Suppressor macrophage treated with lipopolysaccharide for 1 hour (primary cell): ENCODE results near the gene TMEM239.
"Not testable (repeated sequence)": the region's sequence is repeated elsewhere in the genome, so short reads cannot be mapped to it uniquely, and the experiment has no call there.

ENCODE experiments used
- DNase-seq, 3 donors: peaks; one replicate each; pipeline ENCODE4 v3.0.0-alpha.2; 2020 to 2022

TMEM239 gene

DNA sequence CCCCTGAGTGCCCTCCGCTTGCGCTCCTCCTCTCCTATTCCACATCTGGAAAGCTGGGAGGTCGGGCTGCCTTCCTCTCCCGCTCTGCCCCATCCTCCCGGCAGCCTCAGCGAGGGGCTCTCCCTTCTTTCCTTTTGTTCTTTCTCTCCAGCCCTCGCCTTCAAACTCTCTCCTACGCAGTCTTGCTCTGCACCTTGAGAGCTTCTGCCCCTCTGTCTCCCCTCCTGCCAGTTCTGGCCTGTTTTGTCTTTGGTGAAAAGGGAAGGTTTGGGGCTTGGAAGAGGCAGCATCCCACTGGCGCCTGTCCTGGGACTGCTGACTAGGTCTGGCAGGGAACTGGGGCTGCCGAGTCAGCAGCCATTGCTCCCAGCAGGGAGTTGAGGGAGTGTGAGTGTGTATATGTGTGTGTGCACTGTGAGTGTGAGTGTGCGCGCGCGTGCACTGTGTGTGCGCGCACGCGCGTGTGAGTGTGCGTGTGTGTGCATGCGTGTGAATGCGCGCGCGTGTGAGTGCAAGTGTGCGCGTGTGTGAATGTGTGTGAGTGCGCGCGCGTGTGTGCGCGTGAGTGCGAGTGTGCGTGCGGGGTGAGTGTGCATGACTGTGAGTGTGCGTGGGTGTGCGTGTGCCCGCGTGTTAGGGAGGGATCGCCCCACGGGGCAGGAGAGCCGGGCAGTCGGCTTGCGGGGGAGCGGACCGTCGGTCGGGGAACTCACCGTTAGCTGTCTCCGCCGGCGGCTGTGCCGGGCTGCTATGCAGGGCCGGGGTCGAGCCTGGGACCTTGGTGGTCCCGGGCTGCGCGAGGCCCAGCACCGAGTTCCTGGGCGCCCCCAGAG is 16.3 kb upstream of the TMEM239 start:
- DNase-seq: peak in 1 of 3 donors; percentile 20

- DNase-seq: peak; percentile 84 to 95 (median 85)
Observed at GRCh38 chr20:2800521-2801285, 15.5 kb upstream of the TMEM239 start, which contains the start of gene CPXM1. TSS of gene CPXM1 (minus strand) at chr20:2800627. CDS start at chr20:2800572, 55 bp downstream.

GRCh38 chr20:2801286-2801728 is 14.9 kb upstream of the TMEM239 start:
- DNase-seq: no peak

DNA sequence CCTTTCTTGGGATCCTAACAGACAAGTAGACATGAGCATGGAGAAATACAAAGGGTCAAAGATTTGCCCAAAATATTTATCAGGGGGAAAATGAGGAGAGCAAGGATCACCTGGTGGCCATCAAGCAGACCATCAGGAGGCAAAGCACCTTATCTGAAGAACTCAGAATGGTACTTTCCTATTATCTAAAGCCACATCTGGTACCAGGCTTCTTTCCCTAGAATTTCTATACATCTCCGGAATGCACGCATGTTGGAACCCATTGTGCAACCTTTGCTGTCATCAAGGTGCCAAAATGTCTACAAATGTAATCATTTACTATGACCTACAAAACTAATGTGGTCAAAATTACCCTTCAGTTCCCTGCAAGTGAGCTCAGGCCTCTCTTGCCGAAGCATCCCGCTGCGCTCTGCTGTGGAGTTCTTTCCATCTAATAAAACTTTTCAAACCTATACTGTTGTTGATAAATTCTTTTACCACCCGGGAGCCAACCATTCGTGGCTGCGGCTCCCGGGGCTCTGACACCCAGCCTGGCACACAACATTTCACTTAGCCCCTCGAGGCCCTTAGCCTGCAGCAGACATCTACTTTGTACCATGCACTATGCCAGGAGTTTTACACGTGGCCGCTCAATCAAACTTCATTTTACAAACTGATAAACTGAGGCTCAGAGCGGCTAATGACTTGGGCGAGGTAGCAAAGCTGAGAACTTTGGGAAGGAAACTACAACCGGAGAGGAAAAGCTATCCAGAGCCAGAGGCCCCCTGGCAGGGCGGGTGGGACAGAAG is 11.9 kb upstream of the TMEM239 start:
- no peak for DNase-seq

DNA sequence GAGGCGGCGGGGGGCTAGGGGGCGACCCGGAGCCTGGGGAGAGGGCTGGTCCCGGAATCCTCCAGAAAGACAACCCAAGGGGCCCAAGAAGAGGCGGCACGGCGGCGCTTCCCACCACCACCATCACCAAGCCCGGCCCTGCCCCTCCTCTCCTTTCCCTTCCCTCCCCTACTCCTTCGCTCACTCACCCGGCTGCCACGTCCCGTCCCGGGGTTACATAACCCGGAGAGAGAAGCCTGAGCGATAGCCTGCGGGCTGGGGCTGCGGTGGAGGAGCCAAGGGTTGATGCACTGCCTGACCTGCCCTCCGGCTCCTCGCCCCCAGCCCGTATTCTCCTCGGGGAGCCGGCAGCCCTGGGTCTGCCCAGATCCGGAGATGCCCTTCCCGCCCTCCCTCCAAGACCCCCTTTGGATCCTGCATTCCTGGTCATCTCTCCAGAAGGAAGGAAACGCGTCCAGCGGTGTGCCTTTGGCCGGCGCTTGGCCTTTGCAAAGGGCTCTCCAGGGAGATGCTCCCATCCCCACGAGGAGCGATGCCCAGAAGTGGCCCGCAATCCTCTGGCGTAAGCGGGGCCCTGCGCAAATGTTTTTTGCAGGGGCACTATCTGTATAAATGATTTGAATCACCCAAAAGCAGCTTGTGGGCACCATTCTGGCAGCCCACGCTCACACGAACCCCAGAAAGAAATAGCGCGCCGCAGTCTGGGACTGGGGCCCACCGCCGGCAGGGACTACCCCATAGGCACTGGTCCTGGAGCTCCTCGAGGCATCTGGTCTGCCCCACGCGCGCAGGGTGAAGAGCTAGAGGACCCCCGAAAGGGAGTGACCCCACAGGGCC is 11.1 kb upstream of the TMEM239 start:
- DNase-seq: peak in 1 of 3 donors; percentile 28

DNA sequence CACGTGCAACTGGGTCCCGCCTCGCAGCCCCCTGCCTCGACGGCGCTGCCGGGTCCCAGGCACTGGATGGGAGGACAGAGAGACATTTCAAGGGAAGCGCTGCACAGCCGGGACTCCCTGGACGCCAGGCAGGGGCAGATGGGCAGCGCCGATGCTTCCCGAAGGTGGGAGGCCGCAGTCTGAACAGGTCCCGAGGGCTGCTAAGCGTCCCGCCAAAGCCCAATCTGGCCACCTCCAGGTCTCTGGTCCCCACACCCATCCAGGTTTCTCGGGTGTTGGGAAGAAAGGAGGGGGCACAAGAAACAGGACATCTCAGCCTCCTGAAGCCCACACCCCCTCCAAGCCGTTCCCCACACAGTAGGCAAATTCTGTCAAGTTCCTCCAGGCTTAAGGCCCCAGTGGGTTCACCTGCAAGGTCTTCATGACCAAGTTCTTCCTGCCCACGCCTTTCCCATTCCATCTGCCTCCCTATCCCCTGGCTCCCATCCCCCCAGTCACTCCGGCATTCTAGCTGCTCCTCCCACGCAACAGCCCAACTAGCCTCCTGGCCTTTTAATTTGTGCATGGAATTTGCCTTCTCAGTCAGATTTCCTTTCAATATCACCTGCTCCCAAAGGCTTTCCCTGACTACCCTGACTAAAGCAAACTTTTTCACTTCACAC is 10.3 kb upstream of the TMEM239 start:
- no peak for DNase-seq

- DNase-seq: no peak
Observed at GRCh38 chr20:2806351-2806701, 9.8 kb upstream of the TMEM239 start.

DNA sequence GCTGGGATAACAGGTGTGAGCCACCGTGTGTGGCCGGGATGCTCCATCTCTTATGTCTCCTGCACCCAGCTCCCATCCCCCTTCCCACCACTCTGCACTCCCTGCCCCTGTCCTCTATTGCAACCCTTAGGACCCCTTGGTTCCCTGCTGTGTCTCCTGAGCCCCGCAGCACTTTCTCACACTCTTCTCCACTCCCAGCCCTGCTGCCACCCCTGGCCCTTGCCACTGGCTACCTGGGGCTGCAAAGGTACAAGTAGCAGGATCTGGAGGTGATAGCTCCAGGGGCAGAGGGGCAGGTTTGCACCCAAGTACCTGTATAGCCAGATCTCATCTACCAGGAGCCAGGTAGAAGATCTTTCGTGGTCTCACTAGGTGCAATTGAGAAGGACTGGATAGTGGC is 9.1 kb upstream of the TMEM239 start:
- no peak for DNase-seq

DNA sequence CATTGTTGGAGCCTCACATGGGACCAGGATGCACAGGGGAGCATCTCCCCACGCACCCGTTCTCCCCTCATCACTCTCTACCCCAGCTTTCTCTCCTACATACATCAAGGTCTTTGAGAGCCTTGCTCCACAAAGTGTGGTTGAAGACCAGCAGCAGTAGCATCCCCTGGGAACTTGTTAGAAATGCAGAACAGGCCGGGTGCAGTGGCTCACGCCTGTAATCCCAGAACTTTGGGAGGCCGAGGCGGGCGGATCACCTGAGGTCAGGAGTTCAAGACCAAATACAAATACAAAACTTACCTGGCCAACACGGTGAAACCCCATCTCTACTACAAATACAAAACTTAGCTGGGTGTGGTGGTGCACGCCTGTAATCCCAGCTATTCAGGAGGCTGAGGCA is 8.2 kb upstream of the TMEM239 start:
- not testable (repeated sequence) for DNase-seq

- no peak for DNase-seq
Observed at GRCh38 chr20:2809690-2810089, 6.5 kb upstream of the TMEM239 start.

GRCh38 chr20:2812189-2812588 is 4.0 kb upstream of the TMEM239 start:
- DNase-seq: no peak

DNA sequence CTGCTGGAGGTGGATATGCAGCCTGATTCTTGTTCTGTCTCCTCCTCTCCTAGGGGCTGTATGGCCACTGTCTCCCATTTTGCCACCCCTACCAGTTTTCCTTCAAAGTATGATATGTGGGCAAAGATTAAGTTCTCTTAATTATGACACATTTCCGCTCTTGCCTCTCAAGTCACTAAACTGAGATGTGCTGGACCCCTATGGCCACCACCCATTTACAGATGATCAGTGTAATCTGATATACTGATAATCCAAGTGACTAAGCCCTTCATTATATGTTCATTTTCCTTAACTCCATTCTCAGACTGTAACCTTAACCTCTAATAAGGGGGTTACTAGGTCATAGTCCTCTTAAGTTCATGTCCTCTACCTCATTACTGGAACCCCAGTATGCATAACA is 2.1 kb upstream of the TMEM239 start:
- no peak for DNase-seq

DNA sequence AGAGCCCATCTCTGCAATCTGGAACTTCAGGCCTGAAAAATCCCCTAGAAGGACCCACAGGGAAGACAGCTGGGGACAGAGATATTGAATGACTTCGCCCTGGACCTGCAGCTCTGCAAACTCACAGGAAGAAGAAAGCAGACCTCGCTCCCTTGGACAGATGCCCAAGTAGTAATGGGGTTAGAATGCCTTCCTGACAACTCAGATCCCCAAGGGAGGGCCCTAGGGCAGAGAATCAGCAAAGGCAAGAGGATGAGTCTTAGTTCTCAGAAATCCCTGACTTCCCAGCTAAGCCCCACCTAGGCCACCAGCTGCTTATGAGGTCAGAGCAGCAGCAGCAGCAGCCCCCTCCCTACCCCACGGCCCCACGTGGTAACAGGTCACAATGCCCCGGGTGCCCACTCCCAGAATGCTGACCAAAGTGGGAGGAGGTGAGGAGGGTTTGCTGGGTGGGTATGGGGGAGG is 1.5 kb upstream of the TMEM239 start, which contains the start of gene C20orf141:
TSS of gene C20orf141 (plus strand) at position 401 of the 465 bp plus-strand sequence. CDS start 198 bp downstream, outside the sequence.
- peak in 2 of 3 donors; percentile 35 to 67 for DNase-seq

GRCh38 chr20:2815242-2815900 is 793 bp upstream of the TMEM239 start:
- no peak for DNase-seq

GRCh38 chr20:2816583-2817340 is 598 bp downstream of the TMEM239 start:
- DNase-seq: no peak

DNA sequence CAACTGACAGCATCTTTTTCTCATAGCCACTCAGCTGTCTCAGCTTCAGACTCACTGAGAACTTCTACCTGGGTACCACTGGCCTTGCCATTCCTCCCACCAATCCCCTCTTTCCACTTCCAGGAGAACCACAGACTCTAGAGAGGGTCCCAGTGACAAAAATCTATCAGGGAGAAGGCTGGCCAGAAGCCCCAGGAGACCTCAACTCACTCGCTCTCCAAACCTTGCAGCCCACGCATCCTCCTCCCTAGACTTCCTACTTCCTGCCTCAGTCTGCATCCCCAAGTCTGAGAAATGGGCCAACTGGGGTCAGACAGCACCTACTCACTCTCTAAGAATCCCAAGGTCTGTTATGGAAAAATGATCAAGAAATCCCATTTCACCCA is 1.2 kb downstream of the TMEM239 start:
- no peak for DNase-seq

GRCh38 chr20:2817891-2818595 is 1.9 kb downstream of the TMEM239 start:
- DNase-seq: no peak

- no peak for DNase-seq
Observed at GRCh38 chr20:2820084-2820895, 4.1 kb downstream of the TMEM239 start.
